ENCODE measurements around the gene AICDA.
A peak's percentile ranks its signal among the peaks of the same experiment; 100 is the strongest.
"Not testable (repeated sequence)": the region's sequence is repeated elsewhere in the genome, so short reads cannot be mapped to it uniquely, and the experiment has no call there.

AICDA gene

DNA sequence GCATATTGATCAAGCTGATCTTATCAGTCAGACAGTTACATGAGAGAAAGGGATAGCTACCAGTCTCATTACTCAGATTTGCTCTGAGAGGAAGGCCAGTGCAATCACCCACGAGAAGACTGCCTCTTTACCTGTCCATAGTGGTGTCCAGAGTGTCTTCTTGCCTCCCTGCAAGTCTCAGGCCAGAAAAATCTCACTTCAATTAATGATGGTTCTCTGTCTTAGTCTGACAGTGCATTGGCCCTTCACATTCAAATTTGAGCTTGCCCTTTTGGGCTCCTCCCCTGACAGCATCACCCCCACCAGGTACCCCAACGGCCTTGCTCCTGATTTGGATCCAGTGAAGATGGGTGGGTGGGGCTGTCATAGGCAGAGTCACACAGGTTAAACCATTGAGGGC lies at the start of gene AICDA:
Gene AICDA (minus strand): TSS at position 231 of the 400 bp plus-strand sequence. CDS start 92 bp downstream, at position 139.
- DNase-seq (ENCODE audit: low read depth in 2 of 3, low spot score in 1 of 3) = no peak

- DNase-seq (ENCODE audit: low read depth in 2 of 3, low spot score in 1 of 3) = no peak
Measured at GRCh38 chr12:8661751-8662150, 49.1 kb upstream of the AICDA start.

GRCh38 chr12:8661016-8661415 lies 48.4 kb upstream of the AICDA start:
- DNase-seq (ENCODE audit: low read depth in 2 of 3, low spot score in 1 of 3) = no peak

DNA sequence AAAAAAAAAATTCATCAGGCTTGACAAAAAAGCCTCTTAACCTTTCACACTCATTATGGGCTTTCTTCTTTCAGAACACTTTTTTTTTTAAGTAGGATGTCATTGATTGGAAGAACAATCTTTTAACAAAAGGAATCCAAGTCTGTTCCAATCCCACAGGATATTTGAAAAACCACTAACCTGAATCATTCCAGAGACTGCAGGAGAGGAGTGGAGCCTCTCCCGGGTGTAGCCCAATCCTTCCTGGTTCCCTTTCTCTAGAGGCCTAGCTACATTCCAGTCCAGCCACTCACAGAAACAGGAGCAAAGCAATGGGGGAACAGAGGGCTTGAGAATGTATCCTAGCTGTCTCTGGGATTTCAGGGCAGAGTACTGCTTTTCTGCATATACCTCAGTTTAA lies 45.7 kb upstream of the AICDA start:
- DNase-seq (ENCODE audit: low read depth in 2 of 3, low spot score in 1 of 3) = no peak

GRCh38 chr12:8655421-8655820 lies 42.8 kb upstream of the AICDA start:
- no peak for DNase-seq (ENCODE audit: low read depth in 2 of 3, low spot score in 1 of 3)

DNA sequence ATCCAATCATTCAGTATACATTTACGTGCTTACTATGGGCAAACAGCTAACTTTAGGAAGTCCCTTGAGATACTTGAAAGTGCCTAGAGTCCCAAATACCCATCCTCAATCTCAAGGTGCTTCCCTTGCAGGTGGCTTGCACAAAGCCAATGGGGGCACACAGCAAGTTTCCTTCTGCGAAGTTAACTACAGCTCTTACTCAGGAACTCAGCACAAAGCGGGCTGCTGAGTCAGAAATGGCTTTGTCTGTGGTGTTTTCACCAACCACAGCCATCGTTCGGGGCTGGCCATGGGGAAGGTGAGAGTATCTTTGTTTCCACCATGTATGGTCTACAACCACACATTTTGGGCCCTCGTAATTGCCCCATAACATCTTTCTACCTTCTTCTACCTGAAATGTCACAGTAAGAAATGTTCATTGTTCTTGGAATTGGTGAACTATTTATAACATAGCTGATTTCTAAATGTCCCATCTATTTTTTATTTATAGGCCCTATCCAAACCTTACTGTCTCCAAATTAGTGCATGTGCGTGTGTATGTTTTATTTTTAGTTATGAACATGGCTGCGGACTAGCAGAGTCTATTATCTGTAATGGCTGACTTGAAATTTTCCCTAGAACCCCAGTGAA lies 36.0 kb upstream of the AICDA start:
- peak; percentile 68 to 73 (median 69) for DNase-seq (ENCODE audit: low read depth in 2 of 3, low spot score in 1 of 3)

DNA sequence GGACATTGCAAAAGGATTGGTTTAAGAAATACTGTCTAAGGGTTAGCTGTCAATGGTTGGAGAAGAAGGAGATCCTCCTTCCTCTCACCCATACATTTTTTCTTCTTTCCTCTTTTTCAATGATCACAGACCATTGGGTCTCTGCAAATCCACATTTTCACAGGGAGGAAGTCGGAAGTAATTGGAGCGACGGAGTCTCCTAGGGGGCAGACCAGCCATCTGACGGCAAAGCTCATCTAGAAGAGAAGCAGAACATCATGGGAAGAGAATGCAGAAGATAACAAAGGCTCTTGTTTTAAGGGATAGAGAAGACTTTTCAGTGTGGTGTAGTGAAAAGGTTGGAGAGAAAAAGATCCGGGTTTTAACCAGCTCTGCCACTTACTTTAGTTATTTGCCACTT lies 35.3 kb upstream of the AICDA start:
- no peak for DNase-seq (ENCODE audit: low read depth in 2 of 3, low spot score in 1 of 3)

DNA sequence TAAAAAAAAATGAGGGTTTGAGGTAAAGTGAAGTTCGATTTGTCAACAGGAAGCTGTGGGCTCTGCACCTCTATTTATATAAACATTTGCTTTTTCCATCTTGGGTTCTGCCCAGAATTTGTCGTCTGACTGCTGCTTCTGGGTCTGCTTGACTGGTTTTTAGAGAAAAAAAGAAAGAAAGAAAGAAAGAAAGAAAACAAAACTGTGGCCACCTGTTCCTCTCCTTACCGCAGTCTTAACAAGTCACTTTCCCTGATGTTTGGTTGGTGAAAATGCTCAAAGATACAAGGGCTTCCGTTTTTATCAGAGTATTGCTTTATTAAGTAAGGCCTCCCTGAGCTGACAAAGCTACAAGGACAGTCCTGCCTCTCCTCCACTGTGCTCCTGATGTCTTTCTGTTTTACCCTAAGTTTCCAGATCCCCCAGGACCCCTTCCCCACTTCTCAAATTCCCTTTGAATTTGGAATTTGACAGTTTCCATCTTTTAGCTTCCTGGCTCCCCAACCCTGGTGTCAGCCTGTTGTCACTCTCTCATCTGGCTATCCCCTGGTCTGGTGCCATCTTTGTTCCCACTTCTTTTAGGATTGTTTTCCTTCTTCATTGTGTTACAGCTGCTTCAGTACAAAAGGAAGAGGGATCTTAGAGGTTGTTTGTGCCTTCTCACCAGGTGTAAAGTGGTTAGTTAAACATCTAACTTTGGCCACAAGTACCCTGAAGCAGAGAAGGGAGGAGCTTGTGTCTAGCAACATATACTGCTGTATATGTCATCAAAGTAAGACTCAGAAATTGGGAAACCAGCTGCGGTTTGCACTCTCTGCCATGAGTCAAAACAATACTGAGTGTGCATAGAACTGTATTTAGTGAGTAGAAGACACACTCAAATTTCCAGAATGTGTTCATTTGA lies 31.9 kb upstream of the AICDA start:
- DNase-seq (ENCODE audit: low read depth in 2 of 3, low spot score in 1 of 3) = peak; percentile 23 to 62 (median 30)

GRCh38 chr12:8642775-8643174 lies 30.1 kb upstream of the AICDA start:
- no peak for DNase-seq (ENCODE audit: low read depth in 2 of 3, low spot score in 1 of 3)

DNA sequence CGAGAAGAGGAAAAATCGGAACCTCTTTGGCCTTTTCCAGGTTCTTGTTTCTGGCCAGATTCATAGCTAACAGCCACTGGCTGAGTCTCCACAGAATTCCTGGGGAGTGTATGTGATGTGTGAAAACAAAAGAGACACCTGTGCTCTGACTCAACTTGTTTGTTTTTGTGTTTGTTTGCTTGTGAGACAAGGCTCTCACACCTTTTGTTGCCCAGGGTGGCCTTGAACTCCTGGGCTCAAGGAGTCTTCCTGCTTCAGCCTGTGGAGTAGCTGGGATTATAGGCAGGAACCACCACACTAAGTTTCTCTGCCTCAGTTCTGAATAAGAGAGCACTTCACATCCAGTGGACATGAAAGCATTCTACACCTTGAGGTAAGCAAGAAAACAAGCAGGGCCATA lies 27.3 kb upstream of the AICDA start:
- no peak for DNase-seq (ENCODE audit: low read depth in 2 of 3, low spot score in 1 of 3)

GRCh38 chr12:8638951-8639350 lies 26.3 kb upstream of the AICDA start:
- DNase-seq (ENCODE audit: low read depth in 2 of 3, low spot score in 1 of 3) = no peak

GRCh38 chr12:8637666-8638065 lies 25.0 kb upstream of the AICDA start:
- DNase-seq (ENCODE audit: low read depth in 2 of 3, low spot score in 1 of 3) = no peak

- DNase-seq (ENCODE audit: low read depth in 2 of 3, low spot score in 1 of 3) = no peak
Measured at GRCh38 chr12:8637244-8637643, 24.6 kb upstream of the AICDA start.

- no peak for DNase-seq (ENCODE audit: low read depth in 2 of 3, low spot score in 1 of 3)
Measured at GRCh38 chr12:8636581-8636980, 23.9 kb upstream of the AICDA start.

- not testable (repeated sequence) for DNase-seq (ENCODE audit: low read depth in 2 of 3, low spot score in 1 of 3)
Measured at GRCh38 chr12:8636007-8636346, 23.3 kb upstream of the AICDA start.

DNA sequence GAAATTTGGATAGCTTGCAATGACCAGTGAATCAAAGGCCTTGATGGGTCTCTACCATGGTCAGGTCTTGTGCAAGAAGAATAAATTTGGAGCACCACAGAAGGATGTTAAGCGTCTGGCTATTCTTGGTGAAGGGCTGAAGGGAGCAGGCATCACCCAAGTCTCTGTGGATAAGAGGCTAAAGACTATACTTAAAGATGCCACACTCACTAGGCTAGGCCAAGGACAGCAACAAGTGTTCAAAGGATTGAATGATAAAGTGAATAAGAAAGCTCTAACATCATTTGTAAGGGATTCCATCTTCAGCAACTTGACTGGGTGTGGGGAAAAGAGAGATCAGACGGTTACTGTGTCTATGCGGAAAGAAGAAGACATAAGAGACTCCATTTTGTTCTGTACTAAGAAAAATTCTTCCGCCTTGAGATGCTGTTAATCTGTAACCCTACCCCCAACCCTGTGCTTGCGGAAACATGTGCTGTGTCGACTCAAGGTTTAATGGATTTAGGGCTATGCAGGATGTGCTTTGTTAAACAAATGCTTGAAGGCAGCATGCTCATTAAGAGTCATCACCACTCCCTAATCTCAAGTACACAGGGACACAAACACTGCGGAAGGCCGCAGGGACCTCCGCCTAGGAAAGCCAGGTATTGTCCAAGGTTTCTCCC lies 22.8 kb upstream of the AICDA start:
- not testable (repeated sequence) for DNase-seq (ENCODE audit: low read depth in 2 of 3, low spot score in 1 of 3)

DNA sequence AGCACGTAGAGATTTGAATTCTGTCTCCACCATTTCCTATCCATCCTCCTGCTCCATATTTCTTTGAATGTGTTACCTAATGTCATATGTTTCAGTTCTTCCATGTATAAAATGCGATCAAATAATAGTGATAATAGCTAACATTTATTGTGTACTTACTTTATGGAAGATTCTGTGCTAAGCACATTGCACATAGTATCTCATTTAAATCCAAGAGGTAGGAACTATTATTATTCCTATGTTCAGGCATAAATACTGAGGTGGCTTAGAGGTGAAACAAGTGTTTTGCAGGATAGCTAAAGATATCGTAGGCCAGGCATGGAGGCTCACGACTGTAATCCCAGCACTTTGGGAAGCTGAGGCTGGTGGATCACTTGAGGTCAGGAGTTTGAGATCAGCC lies 17.5 kb upstream of the AICDA start:
- no peak for DNase-seq (ENCODE audit: low read depth in 2 of 3, low spot score in 1 of 3)

DNA sequence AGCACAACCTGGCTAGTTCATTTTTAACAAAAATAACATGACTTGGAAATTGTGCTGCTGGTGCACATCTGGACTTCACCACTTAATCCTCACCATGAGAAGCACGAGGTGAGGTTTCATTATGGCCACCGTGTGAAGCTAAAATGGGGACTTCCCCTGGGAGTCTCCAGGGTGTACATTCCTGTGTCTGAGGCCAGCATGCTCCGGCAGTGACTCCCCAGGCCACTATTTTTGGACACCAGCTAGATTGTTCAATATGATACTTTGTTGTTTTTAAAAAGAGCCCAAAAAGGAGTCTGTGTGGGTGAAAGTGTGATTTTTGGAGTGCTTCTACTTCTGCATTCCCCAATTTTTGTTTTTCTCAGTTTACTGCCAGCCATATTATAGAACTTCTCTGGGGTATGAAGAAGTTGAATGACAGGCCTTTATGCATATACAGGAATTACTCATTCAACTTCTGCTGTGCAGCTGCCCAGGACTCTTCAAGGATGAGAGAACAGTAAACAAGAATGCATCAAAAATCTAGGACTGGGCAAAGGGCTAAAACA lies 16.9 kb upstream of the AICDA start:
- DNase-seq (ENCODE audit: low read depth in 2 of 3, low spot score in 1 of 3) = no peak

GRCh38 chr12:8628731-8629130 lies 16.1 kb upstream of the AICDA start:
- no peak for DNase-seq (ENCODE audit: low read depth in 2 of 3, low spot score in 1 of 3)

GRCh38 chr12:8624750-8625149 lies 12.1 kb upstream of the AICDA start:
- DNase-seq (ENCODE audit: low read depth in 2 of 3, low spot score in 1 of 3) = not testable (repeated sequence)

GRCh38 chr12:8622646-8623045 lies 10.0 kb upstream of the AICDA start:
- DNase-seq (ENCODE audit: low read depth in 2 of 3, low spot score in 1 of 3) = no peak

DNA sequence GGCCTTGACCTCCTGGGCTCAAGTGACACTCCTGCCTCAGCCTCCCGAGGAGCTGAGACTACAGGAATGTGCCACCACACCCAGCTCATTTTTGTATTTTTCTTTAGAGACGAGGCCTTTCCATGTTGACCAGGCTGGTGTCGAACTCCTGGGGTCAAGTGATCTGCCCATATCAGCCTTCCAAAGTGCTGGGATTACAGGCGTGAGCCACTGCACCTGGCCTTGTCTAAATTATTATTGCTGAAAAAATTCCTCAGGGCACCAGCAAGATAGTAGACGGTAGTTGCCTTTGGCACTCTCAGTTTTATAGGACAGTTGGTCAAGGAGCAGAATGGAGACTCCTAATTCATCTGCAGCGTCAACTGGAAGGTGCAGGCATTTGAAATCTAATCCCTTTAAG lies 2.5 kb upstream of the AICDA start:
- no peak for DNase-seq (ENCODE audit: low read depth in 2 of 3, low spot score in 1 of 3)
